Pancreas (tissue), 10 donors: ENCODE results near the gene SNTG2. TPM values are rescaled to one million over a fixed set of nuclear protein-coding genes. Genes with fewer than 3 reads are reported as not detected.
"Not testable (repeated sequence)": the region's sequence is repeated elsewhere in the genome, so short reads cannot be mapped to it uniquely, and the experiment has no call there.

Source experiments
- ATAC-seq, 4 donors: fragments of 200-7000 bp; cut with Tn5 transposase; one replicate each; pipeline versions ENCODE4 v1.8.0 to v1.9.1; 2020; ENCODE audit warnings: mild to moderate bottlenecking in 4 of 4, moderate library complexity in 4 of 4
- DNase-seq, 6 donors: peaks; one replicate each; pipeline ENCODE4 v3.0.0-alpha.2; 2020
- FAIRE-seq: peaks from 2 replicates; lab custom pipeline; 2012; peaks lifted over from hg19 to GRCh38; lab: Jason Lieb, UNC
- H3K27ac ChIP-seq, 4 donors: fragments of 200-600 bp; sonication (generic); 1 replicate in 3 of 4; 2 replicates in 1 of 4; pipeline versions ENCODE4 v1.5.0 to v1.8.0; 2020
- H3K27me3 ChIP-seq, 4 donors: fragments of 200-600 bp; one replicate each; pipeline ENCODE4 v1.8.0; 2021
- H3K36me3 ChIP-seq, 3 donors: fragments of 200-600 bp; sonication (generic) in 1 of 3; one replicate each; pipeline versions ENCODE4 v1.5.0 to v1.8.0; 2020 to 2021
- H3K4me1 ChIP-seq, 3 donors: fragments of 200-600 bp; one replicate each; pipeline ENCODE4 v1.8.0; 2021
- H3K4me3 ChIP-seq, 4 donors: fragments of 200-600 bp; sonication (generic) in 2 of 4; one replicate each; pipeline versions ENCODE4 v1.5.0 to v1.8.0; 2020 to 2021
- H3K9me3 ChIP-seq, 4 donors: fragments of 200-600 bp; one replicate each; pipeline ENCODE4 v1.8.0; 2021
- CTCF ChIP-seq, 4 donors: fragments of 200-600 bp; sonication (generic) in 3 of 4; IDR thresholded peaks; one replicate each; pipeline versions ENCODE4 v1.5.0 to v1.8.0; 2021; ENCODE audit warnings: antibody characterized with exemption in 4 of 4
- WGBS, 2 donors: extraction: QIAGEN DNeasy Blood & Tissue Kit; methylation state at CpG; one replicate each; pipeline ENCODE4 v1.1.7; 2013; 5-methylcytosine and 5-hydroxymethylcytosine counted together
- intact Hi-C, 3 donors: fragments of 100-400 bp; cut with DNase I; formaldehyde crosslinking; loops; one replicate each; pipeline versions ENCODE4 v1.11.1 to v1.14.2; 2022
- polyA plus RNA-seq, 2 donors: library from polyadenylated mRNA; stranded (reverse); fragments of 200-250 nt; gene quantifications; one replicate each; pipeline ENCODE4 v1.2.3, GENCODE V29; 2013
- total RNA-seq, 6 donors: library from RNA; stranded (reverse); fragmentation: NEBNext Ultra II Directional in 4 of 6; extraction: Animal tissue kit (Norgen Biotek cat#: 25700) in 4 of 6; gene quantifications; one replicate each; pipeline versions ENCODE4 v1.2.1 to v1.2.4, GENCODE V29; 2021 to 2023
- donor health status: healthy with polysubstance abuse.
- donor health status: DM: no; HTN: no; CAD: no; lungs with moderate emphysema.
- donor health status: DM: no; HTN: no; CAD: no.
- donor health status: control.
- donor health status: control.
- donor health status: Bipolar disorder and iron deficiency.
- donor health status: DM: yes; HTN: yes; CAD: no.
- donor health status: DM: no; HTN: no; CAD: no.
- donor health status: DM: no; HTN: no; CAD: no.
- donor health status: DM: yes; HTN: yes; CAD: no.

SNTG2 gene
- total and polyA plus RNA-seq, 8 donors, result 1.4 to 19.2 (median 4.6) TPM

GRCh38 chr2:1132328-1132969, 181.8 kb downstream of the SNTG2 start:
- Histone ChIP-seq H3K4me1 (no peaks in the 10 kb centered on the region), H3K27me3 (peaks cover 0 to 2% (median 0%) of the 10 kb centered on the region in 4 donors), H3K27ac (no peak overlapping the region), H3K36me3 (no peaks in the 10 kb centered on the region), H3K4me3 (no peak overlapping the region), H3K9me3 (no peaks in the 10 kb centered on the region)
- TF ChIP-seq CTCF (IDR thresholded peaks at IDR 0.05), result no peak
- DNase-seq (no peak), ATAC-seq (peak in 2 of 4 donors; percentile 50 to 55), FAIRE-seq (no peak)
- 78 to 85% methylated on average over 14 of the region's 14 CpGs for WGBS, 2 donors
- intact Hi-C loops, result loop anchor here in 1 of 3 donors (10.0 kb wide), 1 partner anchor 278 kb away; no protein-coding TSS in a partner anchor

- intact Hi-C loops, result loop anchor here in 1 of 3 donors (10.0 kb wide), 1 partner anchor 279 kb away; no protein-coding TSS in a partner anchor
- 85 to 90% methylated on average over 16 of the region's 16 CpGs for WGBS, 2 donors
- not testable (repeated sequence) for FAIRE-seq
Observed at GRCh38 chr2:1133896-1134295, 183.2 kb downstream of the SNTG2 start.

GRCh38 chr2:1134629-1135028, 184.0 kb downstream of the SNTG2 start:
- Histone ChIP-seq H3K36me3 (no peaks in the 10 kb centered on the region), H3K9me3 (no peaks in the 10 kb centered on the region), H3K4me1 (no peaks in the 10 kb centered on the region), H3K4me3 (no peak overlapping the region), H3K27me3 (no peaks in the 10 kb centered on the region), H3K27ac (no peak overlapping the region)
- TF ChIP-seq CTCF (IDR thresholded peaks at IDR 0.05), result no peak
- DNase-seq, result no peak
- FAIRE-seq, result no peak
- intact Hi-C loops, result loop anchor here in 1 of 3 donors (10.0 kb wide), 1 partner anchor 280 kb away; no protein-coding TSS in a partner anchor
- WGBS, 2 donors, result 95 to 97% methylated on average over 19 to 20 of the region's 20 CpGs
- ATAC-seq, result no peak

More at GRCh38 chr2:1133896-1134295, 183.2 kb downstream of the SNTG2 start:
- not testable (repeated sequence) for H3K4me1 ChIP-seq, H3K4me3 ChIP-seq, H3K27me3 ChIP-seq, H3K9me3 ChIP-seq, ATAC-seq, DNase-seq, H3K36me3 ChIP-seq, H3K27ac ChIP-seq

GRCh38 chr2:1136067-1136466, 185.4 kb downstream of the SNTG2 start:
- DNase-seq (no peak), FAIRE-seq (no peak), ATAC-seq (peak in 2 of 4 donors; percentile 77 to 79)
- intact Hi-C loops, result loop anchor here in 1 of 3 donors (10.0 kb wide), 1 partner anchor 281 kb away; no protein-coding TSS in a partner anchor
- H3K9me3 ChIP-seq, result no peaks in the 10 kb centered on the region
- H3K4me3 ChIP-seq, result no peak overlapping the region
- TF ChIP-seq CTCF (IDR thresholded peaks at IDR 0.05), result peak in 3 of 4 donors; percentile 18 to 31 (median 19)
- no peaks in the 10 kb centered on the region for H3K4me1 ChIP-seq
- no peak overlapping the region for H3K27ac ChIP-seq
- H3K36me3 ChIP-seq, result no peaks in the 10 kb centered on the region
- 35 to 37% methylated on average over 7 of the region's 7 CpGs for WGBS, 2 donors
- H3K27me3 ChIP-seq, result no peaks in the 10 kb centered on the region

GRCh38 chr2:1136846-1137245, 186.2 kb downstream of the SNTG2 start:
- Histone ChIP-seq H3K4me3 (no peak overlapping the region), H3K4me1 (no peaks in the 10 kb centered on the region), H3K27me3 (no peaks in the 10 kb centered on the region), H3K9me3 (no peaks in the 10 kb centered on the region), H3K27ac (no peak overlapping the region), H3K36me3 (no peaks in the 10 kb centered on the region)
- ATAC-seq (no peak), DNase-seq (no peak), FAIRE-seq (no peak)
- intact Hi-C loops, result loop anchor here in 1 of 3 donors (10.0 kb wide), 1 partner anchor 282 kb away; no protein-coding TSS in a partner anchor
- TF ChIP-seq CTCF (IDR thresholded peaks at IDR 0.05), result no peak
- WGBS, 2 donors, result 38 to 43% methylated on average over 7 of the region's 7 CpGs
